GM18508 (cell line): Measurements from ENCODE around the gene BBOF1.

Source experiments
- ATAC-seq: cut with Tn5 transposase; IDR thresholded peaks from one replicate; pipeline ENCODE4 v1.9.1; 2021; ENCODE audit warnings: moderate number of reproducible peaks; ENCODE audit not compliant: insufficient read depth, unreplicated experiment

The BBOF1 gene

DNA sequence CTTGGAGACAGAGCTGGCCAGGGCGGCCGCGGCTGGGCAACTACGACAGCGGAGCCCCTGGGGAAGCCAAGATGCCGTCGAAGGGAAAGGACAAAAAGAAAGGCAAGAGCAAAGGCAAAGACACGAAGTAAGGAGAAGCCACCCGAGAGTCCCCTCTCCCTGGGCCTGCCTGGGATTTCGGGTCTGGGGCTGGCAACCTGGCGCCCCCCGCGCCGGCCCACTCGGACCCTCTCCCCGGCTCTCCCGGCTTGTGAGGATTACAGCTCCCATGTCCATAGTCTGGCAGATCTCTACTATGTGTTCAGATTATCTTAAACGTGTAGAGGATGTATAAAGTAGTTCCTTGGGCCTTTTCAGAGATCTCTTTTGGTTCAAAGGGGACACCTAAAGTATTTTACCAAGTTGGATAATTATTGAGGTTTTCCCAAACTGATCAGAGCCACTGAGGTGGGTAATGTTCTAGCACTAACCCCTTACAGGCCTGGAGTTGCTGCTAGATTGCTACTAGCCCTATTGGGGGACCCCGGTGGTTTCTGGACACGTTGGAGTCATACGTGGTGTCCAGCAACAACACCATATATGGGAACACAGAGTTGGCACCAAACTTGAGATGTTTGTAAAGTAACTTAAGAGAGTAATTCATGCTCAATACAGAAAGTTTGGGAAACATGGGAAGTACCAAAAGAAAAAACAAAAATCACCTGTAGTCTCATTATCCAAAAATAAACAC lies 424 bp downstream of the BBOF1 start:
- no peak for ATAC-seq

DNA sequence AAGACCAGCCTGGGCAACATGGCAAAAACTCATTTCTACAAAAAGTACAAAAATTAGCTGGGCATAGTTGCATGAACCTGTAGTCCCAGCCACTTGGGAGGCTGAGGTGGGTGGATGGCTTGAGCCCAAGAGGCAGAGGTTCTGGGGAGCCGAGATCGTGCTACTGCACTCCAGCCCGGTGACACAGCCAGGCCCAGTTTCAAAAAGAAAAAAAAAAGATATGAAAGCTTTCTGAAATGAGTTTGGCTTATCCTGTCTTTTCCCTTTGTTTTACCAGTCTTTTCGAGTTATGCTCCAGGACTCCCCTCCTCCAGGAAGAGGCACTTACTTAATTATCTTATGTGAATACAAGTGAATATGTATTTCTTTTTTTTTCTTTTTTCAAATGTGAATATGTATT lies 3.2 kb downstream of the BBOF1 start:
- ATAC-seq: no peak

DNA sequence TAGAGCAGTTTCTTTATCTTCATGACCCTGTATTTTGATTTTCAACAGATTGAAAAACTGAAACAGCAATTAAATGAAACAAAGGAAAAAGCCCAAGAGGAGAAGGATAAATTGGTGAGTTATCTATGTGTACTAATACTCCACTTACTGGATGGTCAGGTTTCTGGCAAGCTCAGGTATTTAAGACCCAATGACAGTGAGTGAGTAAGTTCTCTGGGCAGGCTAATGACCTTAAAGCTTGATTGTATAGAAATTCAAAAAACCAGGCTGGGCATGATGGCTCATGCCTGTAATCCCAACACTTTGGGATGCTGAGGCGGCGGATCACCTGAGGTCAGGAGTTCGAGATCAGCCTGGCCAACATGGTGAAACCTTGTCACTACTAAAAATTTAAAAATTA lies 10.0 kb downstream of the BBOF1 start:
- no peak for ATAC-seq

DNA sequence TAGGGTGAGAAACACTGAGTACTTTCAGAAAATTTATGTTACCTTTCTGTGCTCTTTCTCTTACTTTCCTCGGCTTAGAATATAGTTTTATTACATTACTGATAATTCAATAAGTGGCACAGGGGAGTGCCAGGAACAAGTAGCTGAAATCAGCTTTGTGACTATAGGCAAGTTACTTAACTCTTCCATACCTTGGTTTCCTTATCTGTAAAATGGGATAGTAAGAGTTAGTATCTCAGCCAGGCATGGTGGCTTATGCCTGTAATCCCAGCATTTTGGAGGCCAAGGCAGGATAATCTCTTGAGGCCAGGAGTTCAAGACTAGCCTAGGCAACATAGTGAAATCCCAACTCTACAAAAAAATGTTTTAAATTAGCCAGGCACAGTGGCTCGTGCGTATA lies 15.4 kb downstream of the BBOF1 start:
- no peak for ATAC-seq

DNA sequence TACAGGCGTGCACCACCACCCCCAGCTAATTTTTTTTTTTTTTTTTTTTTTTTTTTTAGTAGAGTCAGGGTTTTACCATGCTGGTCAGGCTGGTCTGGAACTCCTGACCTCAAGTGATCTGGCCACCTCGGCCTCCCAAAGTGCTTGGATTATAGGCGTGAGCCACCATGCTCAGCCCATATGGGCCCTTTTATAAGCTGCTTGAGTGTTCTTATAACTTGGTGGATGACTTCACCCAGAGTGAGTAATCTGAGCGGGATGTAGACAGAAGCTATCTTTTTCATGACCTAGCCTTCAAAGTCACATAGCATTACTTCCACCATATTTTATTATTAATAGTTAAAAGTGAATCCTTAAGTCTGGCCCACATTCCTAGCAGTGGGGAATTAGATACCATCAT lies 16.4 kb downstream of the BBOF1 start:
- no peak for ATAC-seq

DNA sequence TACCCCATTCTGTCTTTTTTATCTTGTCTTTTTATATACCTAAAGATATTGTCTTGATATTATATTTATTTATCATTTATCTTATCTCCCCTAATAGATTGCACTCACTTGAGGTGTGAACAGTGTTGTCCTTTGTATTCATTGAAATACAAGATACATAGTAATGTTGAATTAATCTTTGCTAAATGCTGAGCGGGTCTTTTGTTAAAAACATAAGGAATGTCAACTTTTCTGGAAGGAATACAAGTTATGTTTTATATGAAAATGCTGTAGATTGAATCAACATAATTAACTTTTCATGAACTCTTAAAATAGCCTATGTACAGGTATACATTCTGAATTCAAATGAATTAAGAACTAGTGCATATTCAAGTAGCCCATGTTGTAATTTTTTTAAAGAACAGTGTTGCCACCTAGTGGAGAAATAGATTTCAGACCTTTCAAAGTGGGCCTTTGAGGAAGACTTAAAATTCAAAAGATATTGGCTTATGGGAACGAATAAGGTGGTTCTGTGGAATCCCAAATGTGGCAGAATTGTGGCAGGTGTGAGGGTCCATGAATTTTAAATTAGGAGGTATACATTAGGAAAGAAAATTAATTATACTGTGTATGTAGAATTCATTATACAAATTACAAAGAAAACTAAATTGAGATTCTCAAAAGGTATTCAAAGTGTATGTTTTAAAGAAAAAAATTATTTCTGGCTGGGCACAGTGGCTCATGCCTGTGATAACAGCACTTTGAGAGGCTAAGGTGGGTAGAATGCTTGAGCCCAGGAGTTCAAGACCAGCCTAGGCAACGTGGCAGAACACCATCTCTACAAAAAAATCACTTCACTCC lies 19.1 kb downstream of the BBOF1 start:
- ATAC-seq: no peak

DNA sequence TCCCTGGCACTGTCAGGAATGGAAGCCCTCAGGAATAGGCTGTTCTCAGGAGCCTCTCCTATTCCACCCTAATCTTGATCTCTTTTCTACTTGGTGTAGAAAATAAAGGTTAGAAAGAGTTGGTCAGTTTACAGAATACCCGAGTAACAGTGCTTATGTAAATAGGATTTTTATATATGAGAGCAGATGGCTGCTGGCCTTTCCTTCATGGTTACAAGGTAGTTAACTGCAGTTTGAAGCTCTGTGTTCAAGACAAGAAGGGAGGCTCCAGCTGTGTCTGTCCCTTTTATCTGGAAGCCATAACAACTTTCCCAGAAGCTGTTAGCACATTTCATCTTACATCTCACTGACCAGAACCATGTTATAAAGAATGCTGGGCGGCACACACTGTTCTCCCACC lies 23.1 kb downstream of the BBOF1 start:
- ATAC-seq: no peak

DNA sequence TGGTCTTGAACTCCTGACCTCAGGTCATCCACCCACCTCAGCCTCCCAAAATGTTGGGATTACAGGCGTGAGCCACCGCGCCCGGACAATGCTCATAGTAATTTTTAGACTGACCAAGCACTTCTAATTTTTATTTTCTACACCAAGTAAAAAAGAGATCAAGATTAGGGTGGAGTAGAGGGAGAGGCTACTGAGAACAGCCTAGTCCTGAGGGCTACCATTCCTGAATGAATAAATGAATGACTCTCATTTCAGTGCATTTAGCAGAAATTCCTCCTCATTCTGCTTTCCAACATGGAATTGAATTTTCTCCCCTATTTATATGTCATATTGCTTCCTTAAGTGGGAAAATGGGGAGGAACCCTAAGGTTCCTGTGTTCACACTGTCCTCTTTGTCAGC lies 26.4 kb downstream of the BBOF1 start:
- ATAC-seq: no peak

DNA sequence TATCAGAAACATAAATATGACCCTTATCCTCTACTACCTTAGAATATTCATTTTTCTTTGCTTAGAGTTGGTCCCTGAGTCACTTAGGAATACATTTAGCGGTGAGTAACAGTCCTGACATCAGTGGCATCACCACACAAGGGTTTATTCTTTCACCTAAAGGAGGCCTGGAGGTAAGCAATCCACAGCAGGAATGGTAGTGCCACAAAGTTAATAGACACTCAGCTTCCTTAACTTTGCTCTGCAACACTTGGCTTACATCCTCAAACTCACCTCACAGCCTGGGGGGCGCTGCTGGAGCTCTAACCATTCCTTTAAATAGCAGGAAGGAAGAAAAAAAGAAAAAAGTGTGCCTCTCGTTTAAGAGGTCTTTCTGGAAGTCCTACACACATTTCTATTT lies 29.1 kb downstream of the BBOF1 start:
- ATAC-seq: no peak

DNA sequence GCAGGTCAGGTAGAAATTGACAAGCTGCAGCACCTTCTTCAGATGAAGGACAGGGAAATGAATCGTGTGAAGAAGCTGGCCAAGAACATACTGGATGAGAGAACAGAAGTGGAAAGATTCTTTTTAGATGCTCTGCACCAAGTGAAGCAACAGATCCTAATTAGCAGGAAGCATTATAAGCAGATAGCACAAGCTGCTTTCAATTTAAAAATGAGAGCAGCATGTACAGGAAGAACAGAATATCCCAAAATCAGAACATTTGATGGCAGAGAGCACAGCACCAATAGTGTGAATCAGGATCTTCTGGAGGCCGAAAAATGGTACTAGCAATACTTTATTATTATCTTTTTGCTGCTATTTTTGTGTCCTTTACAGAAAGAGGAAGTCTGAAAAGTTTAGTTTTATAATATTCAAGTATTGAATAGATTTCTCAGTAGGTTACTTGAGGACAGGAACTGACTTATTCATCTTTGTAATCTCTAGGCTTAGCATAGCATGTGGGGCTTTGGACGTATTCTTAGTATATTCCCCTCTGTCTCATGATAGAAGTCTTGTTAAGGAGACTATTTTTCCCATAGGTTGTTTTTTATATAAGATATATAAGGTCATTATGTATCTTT lies 30.8 kb downstream of the BBOF1 start:
- ATAC-seq: no peak

DNA sequence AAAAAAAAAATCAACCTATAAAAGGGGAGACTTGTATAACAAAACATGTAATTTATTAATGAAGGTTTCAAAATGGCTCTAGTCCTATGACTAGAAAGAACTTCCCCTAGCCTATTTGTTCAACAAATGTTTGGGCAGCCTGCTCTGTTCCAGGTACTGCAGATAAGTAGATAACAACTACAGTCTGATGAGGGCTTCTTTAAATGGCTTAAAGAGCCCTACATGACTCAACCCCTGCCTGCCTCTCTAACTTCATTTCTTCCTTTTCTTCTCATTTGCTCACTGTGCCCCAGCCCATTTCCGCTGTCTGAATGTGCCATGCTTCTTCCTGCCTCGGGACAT lies 43.6 kb downstream of the BBOF1 start:
- ATAC-seq: no peak

DNA sequence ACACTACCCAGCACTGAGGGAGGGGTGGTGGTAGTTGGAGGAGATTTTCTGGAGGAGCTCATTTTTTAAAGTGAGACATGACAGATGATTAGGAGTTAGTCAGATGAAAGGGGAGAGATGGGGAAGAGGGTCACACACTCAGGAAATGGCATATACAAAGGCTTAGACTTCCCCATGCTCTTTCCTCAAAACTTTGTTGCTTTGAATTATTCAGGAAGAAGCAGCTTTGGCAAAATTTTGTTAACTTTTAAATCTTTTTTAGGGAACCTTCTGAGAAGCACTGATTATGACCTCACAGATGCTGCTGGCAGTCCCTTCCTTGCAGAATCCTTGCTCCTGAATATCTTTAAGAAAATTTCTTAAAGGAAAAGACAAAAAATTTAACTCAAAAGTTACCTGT lies 45.3 kb downstream of the BBOF1 start:
- no peak for ATAC-seq

DNA sequence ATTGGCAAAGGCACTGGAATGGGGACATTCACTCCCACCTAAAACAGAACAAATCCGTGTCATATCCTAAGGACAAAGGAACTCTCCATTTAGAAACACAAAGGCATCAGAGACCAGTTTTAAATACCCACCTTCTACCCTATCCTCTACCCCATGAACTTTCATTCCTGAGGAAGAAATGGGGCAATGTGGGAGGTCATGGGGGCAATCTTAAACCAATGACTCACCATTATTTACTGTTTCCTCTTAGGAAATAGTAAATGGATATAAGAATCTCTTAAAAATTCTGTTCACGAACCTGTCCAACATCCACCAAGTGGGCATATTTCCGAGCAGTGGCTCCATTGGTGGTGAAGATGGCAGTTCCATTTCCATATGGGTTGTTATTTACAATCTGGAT lies 45.7 kb downstream of the BBOF1 start:
- no peak for ATAC-seq

DNA sequence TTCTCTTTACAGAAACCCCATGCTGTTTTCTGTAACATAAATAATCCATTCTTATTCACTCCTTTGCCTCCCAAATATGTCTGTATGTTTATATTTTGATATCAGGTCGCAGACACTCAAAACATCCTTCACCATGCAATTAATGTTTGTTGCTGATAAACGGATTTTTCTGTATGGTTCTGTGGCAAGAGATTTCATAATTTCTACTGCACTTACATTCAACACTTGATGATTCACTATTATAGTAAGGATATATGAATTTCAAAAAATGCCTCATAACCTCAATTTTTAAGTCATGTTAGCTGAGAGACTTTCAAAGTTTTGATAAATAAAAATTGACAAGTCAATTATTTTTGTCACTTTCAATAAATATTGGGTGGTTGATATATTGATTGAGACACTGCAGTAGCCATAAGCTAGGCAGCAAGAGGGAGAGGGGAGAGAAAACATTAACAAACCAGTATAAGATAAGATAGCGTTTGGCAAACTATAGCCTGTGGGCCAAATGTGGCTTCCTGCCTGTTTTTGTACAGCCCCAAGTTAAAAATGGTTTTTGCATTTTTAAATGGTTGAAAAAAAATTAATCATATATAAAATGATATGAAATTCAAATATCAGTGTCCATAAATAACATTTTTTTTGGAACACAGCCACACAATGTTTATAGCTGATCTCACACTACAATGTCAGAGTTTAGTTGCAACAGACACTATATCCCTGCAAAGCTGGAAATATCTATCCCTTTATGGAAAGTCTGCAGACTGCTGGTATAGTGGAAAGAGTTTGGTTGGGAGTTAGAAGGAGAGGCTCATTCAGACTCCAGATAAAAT lies 46.8 kb downstream of the BBOF1 start:
- ATAC-seq: no peak

DNA sequence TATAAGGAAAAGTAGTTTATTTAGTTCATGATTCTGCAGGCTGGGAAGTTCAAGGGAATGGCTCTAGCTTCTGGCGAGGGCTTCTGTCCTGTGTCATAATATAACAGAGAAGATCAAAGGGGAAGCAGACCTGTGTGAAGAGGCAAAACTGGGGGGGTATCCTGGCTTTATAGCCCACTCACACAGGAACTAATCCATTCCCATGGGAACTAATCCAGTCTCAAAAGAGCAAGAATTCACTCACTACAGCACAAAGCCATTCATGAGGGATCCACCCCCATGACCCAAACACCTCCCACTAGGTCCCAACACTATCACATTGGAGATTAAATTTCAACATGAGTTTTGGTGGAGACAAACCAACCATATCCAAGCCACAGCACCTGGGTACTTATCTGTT lies 58.3 kb downstream of the BBOF1 start:
- no peak for ATAC-seq

DNA sequence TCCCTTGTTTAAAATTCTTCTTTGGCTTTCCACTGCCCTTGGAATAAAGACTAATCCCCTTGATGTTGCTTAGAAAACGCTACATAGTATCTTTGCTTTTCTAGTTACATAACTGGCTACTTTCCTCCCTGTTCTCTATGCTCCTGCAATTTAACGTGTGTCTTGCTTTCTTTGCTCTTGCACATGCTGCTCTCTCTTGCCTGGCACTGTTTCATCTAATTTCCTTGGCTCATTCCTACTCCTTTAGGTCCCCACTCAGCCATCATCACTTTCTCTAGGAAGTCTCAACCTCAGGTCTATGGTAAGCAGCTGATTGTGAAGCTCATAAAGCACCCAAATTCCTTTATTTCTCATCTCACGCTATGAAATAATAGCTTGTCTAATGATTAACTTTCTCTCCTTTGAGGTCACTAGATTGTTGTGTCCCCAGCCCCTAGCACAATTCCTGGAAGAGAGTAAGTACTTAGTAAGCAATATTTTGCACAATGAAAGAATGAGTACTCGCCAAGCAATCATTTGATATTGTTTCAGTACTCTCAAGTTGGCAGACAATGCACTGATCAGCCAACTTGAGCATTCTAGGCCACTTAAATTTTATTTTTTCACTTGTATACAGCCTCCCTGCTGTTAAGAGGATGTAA lies 61.8 kb downstream of the BBOF1 start:
- ATAC-seq: no peak

DNA sequence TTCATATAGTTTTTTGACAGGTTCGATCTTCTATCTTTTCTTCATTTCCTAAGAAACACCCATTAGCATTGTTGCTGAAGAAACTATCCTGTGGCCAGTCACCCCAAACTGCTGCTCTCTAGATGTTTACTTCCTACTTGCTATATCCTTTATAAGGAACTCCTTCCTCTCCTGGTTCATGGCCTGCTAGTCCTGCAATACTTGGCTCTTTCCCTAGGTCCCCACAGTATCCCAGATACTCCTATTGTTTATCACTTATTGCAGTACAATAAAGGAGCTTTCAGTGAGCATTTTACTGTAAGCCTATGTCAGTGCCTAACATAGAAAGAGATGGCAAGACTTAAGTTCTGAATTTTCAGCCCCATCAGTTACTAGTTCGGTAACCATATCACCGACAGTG lies 62.3 kb downstream of the BBOF1 start:
- ATAC-seq: no peak

DNA sequence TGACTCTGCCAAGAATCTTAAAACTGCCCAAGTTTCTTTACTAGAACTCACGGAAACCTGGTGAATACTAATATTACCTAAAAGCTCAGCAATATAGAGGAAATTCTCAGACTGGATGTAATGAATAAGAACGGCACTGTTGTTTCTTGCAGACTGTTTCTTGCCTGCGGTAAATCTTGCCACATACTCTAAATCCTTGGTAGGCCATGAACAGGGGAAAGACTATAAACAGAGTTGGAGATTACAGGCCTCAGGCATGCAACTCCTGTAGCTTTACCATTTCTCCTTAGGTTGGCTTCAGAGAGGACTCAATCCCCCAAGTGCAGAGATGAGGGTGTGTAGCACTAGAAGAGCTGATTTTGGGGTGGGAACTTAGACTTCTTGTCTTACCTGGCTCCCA lies 64.0 kb downstream of the BBOF1 start:
- no peak for ATAC-seq

DNA sequence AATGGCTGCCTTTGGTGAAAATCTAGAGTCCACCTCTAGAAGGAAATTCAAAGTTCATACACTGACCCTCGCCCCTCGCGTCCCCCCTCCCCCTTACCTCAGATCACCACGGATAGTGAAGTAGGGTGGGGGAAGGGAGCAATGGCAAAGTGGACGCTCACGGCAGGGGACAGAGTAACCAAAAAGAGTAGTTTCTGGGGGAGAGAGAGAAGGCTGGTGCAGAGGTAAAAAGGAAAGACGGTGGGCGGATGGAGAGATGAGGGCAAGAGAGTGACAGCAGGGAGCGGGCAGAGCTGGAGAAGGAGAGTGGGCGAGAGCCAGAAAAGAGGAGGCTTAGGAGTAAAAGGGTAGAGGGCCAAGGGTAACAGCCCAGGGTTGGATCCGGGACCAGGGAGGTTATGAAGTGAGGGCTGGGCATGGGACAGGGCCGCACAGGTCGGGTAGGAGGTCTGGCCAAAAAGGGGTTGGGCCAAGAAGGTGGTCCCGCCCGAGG lies 64.7 kb downstream of the BBOF1 start:
- ATAC-seq: no peak
